WERI-Rb-1 (cell line): ENCODE measurements around the gene FBN3.
"Not testable (repeated sequence)": the region's sequence is repeated elsewhere in the genome, so short reads cannot be mapped to it uniquely, and the experiment has no call there.

Experiments
- DNase-seq: peaks from one replicate; pipeline ENCODE4 v3.0.0-alpha.2; 2020
- H3K27ac ChIP-seq: fragments of 250-450 bp; sonication (Bioruptor Pico); 2 replicates; pipeline ENCODE4 v1.5.1; 2020; ENCODE audit warnings: mild to moderate bottlenecking, moderate library complexity
- H3K27me3 ChIP-seq: fragments of 250-450 bp; sonication (Bioruptor Pico); 2 replicates; pipeline ENCODE4 v1.5.1; 2021; ENCODE audit warnings: mild to moderate bottlenecking, low read depth, moderate library complexity; ENCODE audit not compliant: insufficient read depth, severe bottlenecking
- H3K36me3 ChIP-seq: fragments of 250-450 bp; sonication (Bioruptor Pico); 2 replicates; pipeline ENCODE4 v1.5.1; 2020; ENCODE audit warnings: mild to moderate bottlenecking, moderate library complexity
- H3K4me3 ChIP-seq: 2 replicates; pipeline ENCODE4 v1.5.1; 2011; ENCODE audit warnings: low read depth, mild to moderate bottlenecking, control low read depth, low read length
- H3K9me3 ChIP-seq: fragments of 250-450 bp; sonication (Bioruptor Pico); 2 replicates; pipeline ENCODE4 v1.5.1; 2021; ENCODE audit warnings: mild to moderate bottlenecking, moderate library complexity; ENCODE audit not compliant: severe bottlenecking
- CTCF ChIP-seq: IDR thresholded peaks from 2 replicates; pipeline ENCODE4 v1.5.1; 2011; ENCODE audit warnings: low read depth, mild to moderate bottlenecking, control low read depth, inconsistent platforms, low read length

Gene FBN3

GRCh38 chr19:8107301-8107903 is 42.0 kb downstream of the FBN3 start:
- DNase-seq, result no peak
- H3K27me3 ChIP-seq, result no peaks in the 10 kb centered on the region

GRCh38 chr19:8105471-8105870 is 43.9 kb downstream of the FBN3 start:
- Histone ChIP-seq H3K36me3 (peaks cover 10% of the 10 kb centered on the region), H3K9me3 (no peaks in the 10 kb centered on the region), H3K4me3 (no peak overlapping the region), H3K27me3 (no peaks in the 10 kb centered on the region), H3K27ac (no peak overlapping the region)
- no peak for DNase-seq
- TF ChIP-seq CTCF, result no peak

More at GRCh38 chr19:8107301-8107903, 42.0 kb downstream of the FBN3 start:
- Histone ChIP-seq H3K27ac (no peak overlapping the region), H3K9me3 (no peaks in the 10 kb centered on the region), H3K36me3 (peaks cover 10% of the 10 kb centered on the region), H3K4me3 (no peak overlapping the region)
- TF ChIP-seq CTCF, result no peak

- not testable (repeated sequence) for H3K9me3 ChIP-seq, H3K4me3 ChIP-seq, H3K36me3 ChIP-seq, H3K27me3 ChIP-seq, H3K27ac ChIP-seq, DNase-seq
Measured at GRCh38 chr19:8101910-8102309, 47.5 kb downstream of the FBN3 start.

GRCh38 chr19:8101311-8101710 is 48.1 kb downstream of the FBN3 start:
- Histone ChIP-seq H3K27me3 (no peaks in the 10 kb centered on the region), H3K4me3 (no peak overlapping the region), H3K27ac (no peak overlapping the region), H3K9me3 (peaks cover 2% of the 10 kb centered on the region), H3K36me3 (peaks cover 10% of the 10 kb centered on the region)
- no peak for DNase-seq
- no peak for TF ChIP-seq CTCF

- H3K36me3 ChIP-seq, result peaks cover 33% of the 10 kb centered on the region
- no peak overlapping the region for H3K4me3 ChIP-seq
- H3K27me3 ChIP-seq, result no peaks in the 10 kb centered on the region
- no peak for DNase-seq
- no peak overlapping the region for H3K27ac ChIP-seq
- TF ChIP-seq CTCF, result no peak
- H3K9me3 ChIP-seq, result peaks cover 18% of the 10 kb centered on the region
Measured at GRCh38 chr19:8097681-8098567, 51.5 kb downstream of the FBN3 start.

- peaks cover 28% of the 10 kb centered on the region for H3K36me3 ChIP-seq
- H3K4me3 ChIP-seq, result no peak overlapping the region
- H3K9me3 ChIP-seq, result peaks cover 18% of the 10 kb centered on the region
- no peak for TF ChIP-seq CTCF
- DNase-seq, result no peak
- no peaks in the 10 kb centered on the region for H3K27me3 ChIP-seq
- H3K27ac ChIP-seq, result no peak overlapping the region
Measured at GRCh38 chr19:8097198-8097597, 52.2 kb downstream of the FBN3 start.
